ENCODE measurements around the gene CAP2. TPM values are rescaled to one million over a fixed set of nuclear protein-coding genes. Genes with fewer than 3 reads are reported as not detected.
"Not testable (repeated sequence)": the region's sequence is repeated elsewhere in the genome, so short reads cannot be mapped to it uniquely, and the experiment has no call there.

CAP2 gene
- total and polyA plus RNA-seq, 2 experiments from 2014 or later, result 6.7 to 9.1 TPM

GRCh38 chr6:17405181-17405943 is 12.0 kb downstream of the CAP2 start:
- H3K4me1 ChIP-seq (ENCODE audit: insufficient read depth); H2AFZ ChIP-seq; H3K36me3 ChIP-seq (ENCODE audit: insufficient read depth); DNase-seq (ENCODE audit: low spot score); H3K4me2 ChIP-seq; H3K27ac Mint-ChIP-seq; ATAC-seq; H3F3A ChIP-seq (replicated peaks; ENCODE audit: low read depth); H3K27me3 ChIP-seq (ENCODE audit: insufficient read depth); H3K4me3 Mint-ChIP-seq; H3K4me3 ChIP-seq; H3K9me3 Mint-ChIP-seq; H3K4me1 Mint-ChIP-seq; H4K20me1 ChIP-seq (replicated peaks; ENCODE audit: insufficient read depth); H3K27me3 Mint-ChIP-seq (ENCODE audit: insufficient read depth, low read depth, poor library complexity); H3K9me2 ChIP-seq (ENCODE audit: insufficient read depth): not testable (repeated sequence)
- H3K36me3 Mint-ChIP-seq (ENCODE audit: low read depth), result peaks cover 22% of the 10 kb centered on the region
- H3K27ac ChIP-seq (ENCODE audit: low read depth), result 0 out of 2 replicates have a peak overlapping the region, but pooled peaks have one; percentile 55
- H3K79me2 ChIP-seq (replicated peaks; ENCODE audit: insufficient read depth), result 0 out of 2 replicates have a peak, but pooled peaks cover 23% of the 10 kb centered on the region

GRCh38 chr6:17405944-17406245 is 12.5 kb downstream of the CAP2 start:
- Histone ChIP-seq H3K4me2 (no peak overlapping the region), H3K79me2 (replicated peaks; ENCODE audit: insufficient read depth) (0 out of 2 replicates have a peak, but pooled peaks cover 22% of the 10 kb centered on the region), H3K4me3 (no peak overlapping the region), H3K9me2 (ENCODE audit: insufficient read depth) (no peaks in the 10 kb centered on the region), H3K27ac (ENCODE audit: low read depth) (0 out of 2 replicates have a peak overlapping the region, but pooled peaks have one; percentile 55), H3F3A (replicated peaks; ENCODE audit: low read depth) (no peaks in the 10 kb centered on the region), H3K27me3 (ENCODE audit: insufficient read depth) (no peaks in the 10 kb centered on the region), H4K20me1 (replicated peaks; ENCODE audit: insufficient read depth) (no peaks in the 10 kb centered on the region; the same call in 1 of the 2 replicates), H2AFZ (no peak overlapping the region), H3K4me1 (ENCODE audit: insufficient read depth) (no peaks in the 10 kb centered on the region), H3K36me3 (ENCODE audit: insufficient read depth) (no peaks in the 10 kb centered on the region)
- H3K4me1 Mint-ChIP-seq, result peaks cover 5% of the 10 kb centered on the region; the same call in 2 of the 3 replicates
- no peak overlapping the region for H3K4me3 Mint-ChIP-seq
- peaks cover 4% of the 10 kb centered on the region for H3K27me3 Mint-ChIP-seq (ENCODE audit: insufficient read depth, low read depth, poor library complexity)
- peaks cover 27% of the 10 kb centered on the region for H3K36me3 Mint-ChIP-seq (ENCODE audit: low read depth)
- no peak overlapping the region; the same call in 1 of the 2 replicates for H3K27ac Mint-ChIP-seq
- peaks cover 14% of the 10 kb centered on the region for H3K9me3 Mint-ChIP-seq
- DNase-seq (ENCODE audit: low spot score), result no peak
- TF ChIP-seq ETS1 (IDR thresholded peaks at IDR 0.05) (no peak), ZNF331 (CRISPR knock-in tag; IDR thresholded peaks at IDR 0.05; ENCODE audit: low read depth) (no peak), REST (IDR thresholded peaks at IDR 0.05; ENCODE audit: unreplicated experiment) (no peak), CREB1 (CRISPR knock-in tag; IDR thresholded peaks at IDR 0.05; ENCODE audit: low read depth) (no peak), ZNF462 (CRISPR knock-in tag; IDR thresholded peaks at IDR 0.05) (no peak)
- peak; percentile 32; the same call in 1 of the 3 replicates for ATAC-seq

Data from GM23338 (cell line).